ENCODE data around the gene MIA3. TPM values are rescaled to one million over a fixed set of nuclear protein-coding genes. Genes with fewer than 3 reads are reported as not detected.
"Not testable (repeated sequence)": the region's sequence is repeated elsewhere in the genome, so short reads cannot be mapped to it uniquely, and the experiment has no call there.

Gene MIA3
- total RNA-seq, 4 donors from 2014 or later, result 24.1 to 75.3 (median 47.9) TPM

DNA sequence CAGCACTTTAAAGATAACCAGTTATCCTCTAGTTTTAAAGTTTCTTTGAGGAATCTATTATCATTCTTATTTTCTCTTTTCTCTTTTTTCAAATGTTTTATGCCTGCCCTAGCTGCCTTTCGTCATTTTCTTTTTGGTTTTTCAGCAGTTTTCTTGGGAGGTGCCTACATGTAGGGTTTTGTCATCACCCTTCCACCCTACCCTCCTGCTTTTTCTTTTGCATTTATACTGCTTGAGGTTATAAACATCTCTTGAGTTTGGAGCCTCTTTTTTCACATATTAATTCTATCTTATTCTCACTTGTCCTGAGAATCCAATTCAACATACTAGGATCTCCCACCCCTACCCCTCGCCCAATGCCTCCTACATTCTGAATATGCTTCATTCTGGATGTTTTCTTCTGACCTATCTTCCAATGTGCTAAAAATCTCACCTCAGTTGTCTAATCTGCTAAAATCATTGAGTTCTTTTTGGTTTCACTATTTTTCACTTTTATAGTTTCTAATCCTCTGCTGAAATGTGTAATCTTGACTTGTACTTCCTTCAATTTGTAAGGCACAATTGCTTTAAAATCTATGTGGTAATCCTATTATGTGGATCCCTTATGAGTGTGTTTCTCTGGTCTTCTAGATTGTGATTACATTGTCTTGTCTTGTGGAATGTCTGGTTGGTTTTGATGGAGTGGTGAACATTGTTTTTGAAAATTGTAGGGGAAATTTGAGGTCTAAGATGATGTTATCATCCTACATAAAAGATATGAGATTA lies 38.7 kb downstream of the MIA3 start:
- intact Hi-C loops (cut with DNase I; ENCODE audit: low total_unique reads), result no loop called here
- in situ Hi-C loops (cut with MboI; ENCODE audit: low sequenced_read_pairs in 4 of 4), result no loop called here
- no peak overlapping the region for H3K27ac ChIP-seq

DNA sequence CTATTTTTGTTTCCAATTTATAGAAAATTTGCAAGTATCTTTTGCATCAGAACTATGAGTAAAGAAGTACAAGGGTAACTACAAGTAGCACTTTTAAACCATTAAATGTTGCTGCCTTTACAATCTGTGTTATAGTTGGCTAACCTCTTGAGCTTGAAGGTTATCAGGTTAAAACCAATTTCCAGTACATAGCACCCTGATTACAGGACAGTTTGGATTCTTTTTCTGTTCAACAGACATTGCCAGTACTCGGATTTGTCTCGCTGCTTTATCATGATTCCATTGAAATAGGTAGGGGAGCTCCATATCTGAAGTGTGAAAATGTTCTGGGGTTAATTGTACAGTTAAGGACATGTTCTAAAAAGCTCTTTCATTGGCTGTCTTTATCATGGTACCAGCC lies 40.0 kb downstream of the MIA3 start:
- peaks cover 6 to 99% of the 10 kb centered on the region in 2 donors for H3K36me3 ChIP-seq
- DNase-seq, result no peak
- H3K9me3 ChIP-seq, result no peaks in the 10 kb centered on the region
- H3K4me1 ChIP-seq, result no peaks in the 10 kb centered on the region
- no peak overlapping the region for H3K4me3 ChIP-seq
- ATAC-seq, result no peak
- no peak for TF ChIP-seq POLR2A (IDR thresholded peaks at IDR 0.05)
- TF ChIP-seq, protein P1, sequence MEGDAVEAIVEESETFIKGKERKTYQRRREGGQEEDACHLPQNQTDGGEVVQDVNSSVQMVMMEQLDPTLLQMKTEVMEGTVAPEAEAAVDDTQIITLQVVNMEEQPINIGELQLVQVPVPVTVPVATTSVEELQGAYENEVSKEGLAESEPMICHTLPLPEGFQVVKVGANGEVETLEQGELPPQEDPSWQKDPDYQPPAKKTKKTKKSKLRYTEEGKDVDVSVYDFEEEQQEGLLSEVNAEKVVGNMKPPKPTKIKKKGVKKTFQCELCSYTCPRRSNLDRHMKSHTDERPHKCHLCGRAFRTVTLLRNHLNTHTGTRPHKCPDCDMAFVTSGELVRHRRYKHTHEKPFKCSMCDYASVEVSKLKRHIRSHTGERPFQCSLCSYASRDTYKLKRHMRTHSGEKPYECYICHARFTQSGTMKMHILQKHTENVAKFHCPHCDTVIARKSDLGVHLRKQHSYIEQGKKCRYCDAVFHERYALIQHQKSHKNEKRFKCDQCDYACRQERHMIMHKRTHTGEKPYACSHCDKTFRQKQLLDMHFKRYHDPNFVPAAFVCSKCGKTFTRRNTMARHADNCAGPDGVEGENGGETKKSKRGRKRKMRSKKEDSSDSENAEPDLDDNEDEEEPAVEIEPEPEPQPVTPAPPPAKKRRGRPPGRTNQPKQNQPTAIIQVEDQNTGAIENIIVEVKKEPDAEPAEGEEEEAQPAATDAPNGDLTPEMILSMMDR (IDR thresholded peaks at IDR 0.05 in 4 of 5, conservative IDR thresholded peaks at IDR 0.05 in 1 of 5), result no peak
- no peaks in the 10 kb centered on the region for H3K27me3 ChIP-seq
- H3K27ac ChIP-seq, result no peak overlapping the region
- intact Hi-C loops (cut with DNase I; ENCODE audit: low total_unique reads), result no loop called here
- in situ Hi-C loops (cut with MboI; ENCODE audit: low sequenced_read_pairs in 4 of 4), result no loop called here

More for the DNA sequence above, 38.7 kb downstream of the MIA3 start:
- Histone ChIP-seq H3K4me1 (no peaks in the 10 kb centered on the region), H3K4me3 (no peak overlapping the region), H3K27me3 (no peaks in the 10 kb centered on the region), H3K36me3 (peaks cover 9 to 99% of the 10 kb centered on the region in 2 donors), H3K9me3 (no peaks in the 10 kb centered on the region)
- TF ChIP-seq, protein P1 (IDR thresholded peaks at IDR 0.05 in 4 of 5, conservative IDR thresholded peaks at IDR 0.05 in 1 of 5), result no peak
- TF ChIP-seq POLR2A (IDR thresholded peaks at IDR 0.05), result no peak
- no peak for ATAC-seq
- DNase-seq, result no peak

DNA sequence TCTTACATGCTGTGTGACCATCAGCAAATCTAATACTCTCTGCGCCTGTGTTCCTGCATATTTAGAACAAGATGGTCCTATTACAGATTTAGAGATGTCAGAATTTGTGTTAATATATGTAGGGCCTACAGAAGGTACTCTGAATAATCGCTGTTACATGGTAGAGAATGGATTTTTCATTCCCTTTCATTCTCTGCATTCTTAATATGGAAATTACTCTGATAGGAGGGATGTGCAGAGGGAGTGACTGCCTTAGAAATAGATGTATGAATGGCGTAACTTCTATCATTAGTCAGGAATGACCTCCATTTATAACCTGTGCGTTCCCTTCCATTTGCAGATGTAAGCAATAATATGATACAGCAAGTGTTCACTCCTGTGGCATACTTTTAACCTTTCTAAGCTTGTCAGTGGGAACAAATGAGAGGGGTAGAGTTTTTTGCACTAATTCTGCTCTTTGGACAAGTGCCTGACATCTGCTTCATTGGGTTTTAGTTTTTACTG lies 45.6 kb downstream of the MIA3 start:
- Histone ChIP-seq H3K27ac (no peak overlapping the region), H3K36me3 (peaks cover 3 to 89% of the 10 kb centered on the region in 2 donors), H3K9me3 (no peaks in the 10 kb centered on the region), H3K4me1 (no peaks in the 10 kb centered on the region), H3K4me3 (no peak overlapping the region), H3K27me3 (no peaks in the 10 kb centered on the region)
- in situ Hi-C loops (cut with MboI; ENCODE audit: low sequenced_read_pairs in 4 of 4), result no loop called here
- intact Hi-C loops (cut with DNase I; ENCODE audit: low total_unique reads), result no loop called here
- ATAC-seq (no peak), DNase-seq (no peak)
- TF ChIP-seq, protein P1 (IDR thresholded peaks at IDR 0.05 in 4 of 5, conservative IDR thresholded peaks at IDR 0.05 in 1 of 5), result no peak

DNA sequence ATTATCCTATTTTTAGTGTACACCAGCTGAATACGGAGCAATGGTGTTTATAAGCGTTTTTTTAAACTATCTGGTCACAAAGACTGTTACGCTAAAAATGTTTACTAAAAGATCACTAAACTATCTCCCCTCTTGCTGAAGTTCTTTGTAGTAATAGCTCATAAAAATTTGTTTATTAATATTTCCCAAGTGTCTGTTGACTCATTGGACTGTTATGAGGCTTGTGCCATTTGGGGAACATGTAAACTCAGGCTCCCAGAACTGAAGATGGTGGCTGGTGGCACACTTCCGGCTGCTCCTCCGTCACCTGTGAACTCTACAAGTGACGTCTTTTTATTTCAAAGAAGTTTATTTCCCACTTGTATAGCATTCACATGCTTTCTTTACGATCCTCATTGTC lies 48.1 kb downstream of the MIA3 start:
- ATAC-seq, result no peak
- TF ChIP-seq, protein P1 (IDR thresholded peaks at IDR 0.05 in 4 of 5, conservative IDR thresholded peaks at IDR 0.05 in 1 of 5), result no peak
- no peak for TF ChIP-seq POLR2A (IDR thresholded peaks at IDR 0.05)
- H3K4me1 ChIP-seq, result no peaks in the 10 kb centered on the region
- H3K27ac ChIP-seq, result peak overlapping the region in 1 of 4 donors; percentile 31
- intact Hi-C loops (cut with DNase I; ENCODE audit: low total_unique reads), result no loop called here
- H3K27me3 ChIP-seq, result no peaks in the 10 kb centered on the region
- no peaks in the 10 kb centered on the region for H3K9me3 ChIP-seq
- no peak for DNase-seq
- H3K36me3 ChIP-seq, result peaks cover 1 to 65% of the 10 kb centered on the region in 2 donors
- no peak overlapping the region for H3K4me3 ChIP-seq
- in situ Hi-C loops (cut with MboI; ENCODE audit: low sequenced_read_pairs in 4 of 4), result no loop called here

DNA sequence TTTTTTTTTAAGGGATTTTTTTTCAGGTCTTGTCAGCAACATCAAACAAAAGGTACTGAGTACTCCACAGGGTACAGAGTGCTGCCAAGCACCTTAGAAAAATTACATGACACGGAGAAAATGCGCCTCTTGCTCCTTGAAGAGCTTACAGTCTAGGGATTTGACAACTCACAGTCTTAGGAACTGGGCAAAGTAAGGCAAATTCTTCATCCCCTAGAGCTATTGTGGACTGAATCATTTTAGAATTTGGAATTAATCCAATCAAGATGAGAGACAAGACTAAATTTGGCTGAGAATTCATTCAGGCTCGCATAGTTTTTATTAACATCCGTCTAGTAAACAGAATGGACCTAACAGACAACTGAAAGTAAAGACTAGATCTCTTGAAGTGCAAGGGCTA lies 50.3 kb downstream of the MIA3 start:
- intact Hi-C loops (cut with DNase I; ENCODE audit: low total_unique reads); H3K4me3 ChIP-seq; H3K4me1 ChIP-seq; DNase-seq; H3K27ac ChIP-seq; H3K27me3 ChIP-seq; ATAC-seq; in situ Hi-C loops (cut with MboI; ENCODE audit: low sequenced_read_pairs in 4 of 4); H3K9me3 ChIP-seq: not testable (repeated sequence)
- H3K36me3 ChIP-seq, result peaks cover 3 to 59% of the 10 kb centered on the region in 2 donors

DNA sequence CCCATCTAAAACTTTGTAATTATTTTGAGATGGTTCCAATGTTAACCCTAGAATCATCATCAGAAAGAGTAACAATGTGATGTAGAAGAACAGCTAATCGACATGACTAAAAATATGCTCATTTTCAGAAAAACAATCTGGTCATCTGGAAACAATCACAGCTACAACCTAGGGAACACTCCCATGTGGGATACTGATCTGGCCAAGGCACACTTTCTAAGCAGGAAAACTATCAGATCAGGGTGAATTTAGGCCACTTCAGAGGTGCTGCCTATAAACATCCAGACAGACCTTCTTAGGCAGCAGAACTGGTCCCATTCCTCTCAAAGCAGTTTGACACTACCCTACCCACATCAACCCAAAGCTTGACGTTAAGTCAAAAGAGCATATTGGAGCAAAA lies 51.2 kb downstream of the MIA3 start:
- H3K36me3 ChIP-seq, result peaks cover 3 to 50% of the 10 kb centered on the region in 2 donors
- in situ Hi-C loops (cut with MboI; ENCODE audit: low sequenced_read_pairs in 4 of 4); H3K9me3 ChIP-seq; H3K4me3 ChIP-seq; intact Hi-C loops (cut with DNase I; ENCODE audit: low total_unique reads); DNase-seq; H3K27me3 ChIP-seq; H3K4me1 ChIP-seq; H3K27ac ChIP-seq: not testable (repeated sequence)
- peak in 1 of 2 donors; percentile 16 for ATAC-seq

Data from gastrocnemius medialis (tissue), 4 donors.